ENCODE measurements around the gene ZNF280D. TPM values are rescaled to one million over a fixed set of nuclear protein-coding genes. Genes with fewer than 3 reads are reported as not detected.

The ZNF280D gene
- total RNA-seq, 4 donors from 2014 or later = 27.4 to 59.3 (median 37.3) TPM

DNA sequence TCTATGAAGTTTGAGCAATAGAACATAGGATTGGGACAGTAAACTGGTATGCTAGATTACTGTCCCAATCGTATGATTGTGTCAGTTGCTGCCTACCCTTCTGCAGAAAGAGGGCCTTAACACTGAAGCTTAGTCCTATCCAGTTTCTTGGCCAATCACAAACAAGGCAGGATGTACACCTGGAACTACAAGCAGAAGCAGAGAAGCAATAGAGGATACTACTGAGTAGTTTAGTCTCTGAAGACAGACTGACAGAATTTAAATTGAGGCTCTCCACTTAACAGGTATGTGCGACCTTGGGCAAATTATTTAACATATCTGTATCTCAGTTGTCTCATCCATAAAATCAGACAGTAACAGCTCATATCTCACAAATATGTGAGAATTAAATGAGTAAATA, 85.0 kb downstream of the ZNF280D start:
- DNase-seq (ENCODE audit: low spot score in 2 of 2) = no peak
- Histone ChIP-seq H3K4me3 (no peak overlapping the region), H3K4me1 (no peaks in the 10 kb centered on the region), H3K36me3 (peaks cover 7% of the 10 kb centered on the region), H3K27ac (no peak overlapping the region), H3K9me3 (no peaks in the 10 kb centered on the region), H3K27me3 (no peaks in the 10 kb centered on the region)
- WGBS = 100% methylated on average over 2 of the region's 2 CpGs
- no peak for TF ChIP-seq EP300 (IDR thresholded peaks at IDR 0.05)
- no peak for TF ChIP-seq POLR2AphosphoS5 (IDR thresholded peaks at IDR 0.05)
- TF ChIP-seq, protein P1, sequence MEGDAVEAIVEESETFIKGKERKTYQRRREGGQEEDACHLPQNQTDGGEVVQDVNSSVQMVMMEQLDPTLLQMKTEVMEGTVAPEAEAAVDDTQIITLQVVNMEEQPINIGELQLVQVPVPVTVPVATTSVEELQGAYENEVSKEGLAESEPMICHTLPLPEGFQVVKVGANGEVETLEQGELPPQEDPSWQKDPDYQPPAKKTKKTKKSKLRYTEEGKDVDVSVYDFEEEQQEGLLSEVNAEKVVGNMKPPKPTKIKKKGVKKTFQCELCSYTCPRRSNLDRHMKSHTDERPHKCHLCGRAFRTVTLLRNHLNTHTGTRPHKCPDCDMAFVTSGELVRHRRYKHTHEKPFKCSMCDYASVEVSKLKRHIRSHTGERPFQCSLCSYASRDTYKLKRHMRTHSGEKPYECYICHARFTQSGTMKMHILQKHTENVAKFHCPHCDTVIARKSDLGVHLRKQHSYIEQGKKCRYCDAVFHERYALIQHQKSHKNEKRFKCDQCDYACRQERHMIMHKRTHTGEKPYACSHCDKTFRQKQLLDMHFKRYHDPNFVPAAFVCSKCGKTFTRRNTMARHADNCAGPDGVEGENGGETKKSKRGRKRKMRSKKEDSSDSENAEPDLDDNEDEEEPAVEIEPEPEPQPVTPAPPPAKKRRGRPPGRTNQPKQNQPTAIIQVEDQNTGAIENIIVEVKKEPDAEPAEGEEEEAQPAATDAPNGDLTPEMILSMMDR (IDR thresholded peaks at IDR 0.05) = no peak
- no peak for TF ChIP-seq POLR2A (IDR thresholded peaks at IDR 0.05)

DNA sequence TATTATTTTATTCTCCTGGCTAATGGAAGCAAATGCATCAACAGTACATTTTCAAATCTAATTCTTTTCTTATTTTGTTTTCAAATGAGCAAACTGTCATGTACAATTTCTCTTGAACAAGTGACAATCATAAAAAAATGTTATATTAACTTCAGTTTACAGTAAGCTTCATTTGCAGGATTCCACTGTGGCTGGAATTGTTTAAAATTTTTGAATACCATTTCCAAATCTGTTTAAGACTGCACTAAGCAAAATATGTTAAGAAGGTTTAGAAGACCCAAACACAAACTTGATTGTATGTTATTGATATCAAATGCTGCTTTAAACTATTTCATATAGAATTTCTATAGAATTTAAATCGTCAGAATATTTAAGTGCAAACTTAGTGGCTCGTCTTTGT, 92.8 kb downstream of the ZNF280D start:
- no peaks in the 10 kb centered on the region for H3K36me3 ChIP-seq
- no peak for DNase-seq (ENCODE audit: low spot score in 2 of 2)
- H3K27ac ChIP-seq = no peak overlapping the region
- H3K4me3 ChIP-seq = no peak overlapping the region
- H3K9me3 ChIP-seq = no peaks in the 10 kb centered on the region
- H3K27me3 ChIP-seq = no peaks in the 10 kb centered on the region
- H3K4me1 ChIP-seq = no peaks in the 10 kb centered on the region
- WGBS = 92% methylated on average over 2 of the region's 2 CpGs
- no peak for TF ChIP-seq EP300 (IDR thresholded peaks at IDR 0.05)
- no peak for TF ChIP-seq POLR2A (IDR thresholded peaks at IDR 0.05)
- TF ChIP-seq, protein P1 (IDR thresholded peaks at IDR 0.05) = no peak
- TF ChIP-seq POLR2AphosphoS5 (IDR thresholded peaks at IDR 0.05) = no peak

DNA sequence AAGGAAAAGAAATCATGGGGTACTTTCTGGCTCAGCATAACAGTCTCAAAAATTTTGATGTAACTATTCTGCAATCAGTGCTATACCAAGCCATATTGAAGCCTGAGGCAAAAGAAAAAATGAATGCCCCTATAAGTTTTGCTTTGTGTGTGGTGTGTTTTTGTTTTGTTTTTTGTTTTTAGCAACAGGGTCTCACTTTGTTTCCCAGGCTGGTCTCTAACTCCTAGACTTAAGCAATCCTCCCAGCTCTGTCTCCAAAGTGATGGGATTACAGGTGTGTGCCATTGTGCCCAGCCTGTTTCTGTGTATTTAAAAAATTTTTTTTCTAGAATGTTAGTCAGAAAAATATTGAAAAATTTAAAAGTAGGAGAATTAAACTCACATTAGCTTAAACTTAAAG, 93.2 kb downstream of the ZNF280D start:
- H3K4me1 ChIP-seq = no peaks in the 10 kb centered on the region
- H3K4me3 ChIP-seq = no peak overlapping the region
- no peak for TF ChIP-seq POLR2A (IDR thresholded peaks at IDR 0.05)
- no peak for TF ChIP-seq POLR2AphosphoS5 (IDR thresholded peaks at IDR 0.05)
- TF ChIP-seq EP300 (IDR thresholded peaks at IDR 0.05) = no peak
- TF ChIP-seq, protein P1 (IDR thresholded peaks at IDR 0.05) = no peak
- H3K9me3 ChIP-seq = no peaks in the 10 kb centered on the region
- DNase-seq (ENCODE audit: low spot score in 2 of 2) = no peak
- no peaks in the 10 kb centered on the region for H3K36me3 ChIP-seq
- no peaks in the 10 kb centered on the region for H3K27me3 ChIP-seq
- H3K27ac ChIP-seq = no peak overlapping the region

DNA sequence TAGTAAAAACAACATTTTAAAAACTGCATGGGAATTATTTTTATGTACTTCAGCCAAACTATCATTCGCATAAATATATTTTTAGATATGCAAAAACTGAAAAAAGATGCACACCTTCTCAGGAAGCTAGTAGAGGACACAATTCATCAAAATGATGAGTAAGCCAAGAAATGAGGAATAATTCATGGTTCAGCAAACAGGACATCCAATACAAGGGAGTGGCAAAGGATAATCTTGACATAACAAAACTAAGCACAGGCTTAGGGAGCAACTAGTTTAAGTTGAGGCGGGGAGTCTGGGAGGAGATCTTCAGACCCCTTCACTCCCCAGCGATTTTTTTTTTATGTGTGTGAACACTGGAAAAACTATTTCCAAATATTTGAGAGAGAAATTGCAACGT, 93.7 kb downstream of the ZNF280D start:
- Histone ChIP-seq H3K4me3 (no peak overlapping the region), H3K27ac (no peak overlapping the region), H3K27me3 (no peaks in the 10 kb centered on the region), H3K9me3 (no peaks in the 10 kb centered on the region), H3K4me1 (no peaks in the 10 kb centered on the region), H3K36me3 (no peaks in the 10 kb centered on the region)
- no peak for TF ChIP-seq POLR2A (IDR thresholded peaks at IDR 0.05)
- TF ChIP-seq, protein P1 (IDR thresholded peaks at IDR 0.05) = no peak
- no peak for TF ChIP-seq EP300 (IDR thresholded peaks at IDR 0.05)
- no peak for TF ChIP-seq POLR2AphosphoS5 (IDR thresholded peaks at IDR 0.05)
- WGBS = 89% methylated on average over 4 of the region's 4 CpGs
- no peak for DNase-seq (ENCODE audit: low spot score in 2 of 2)

DNA sequence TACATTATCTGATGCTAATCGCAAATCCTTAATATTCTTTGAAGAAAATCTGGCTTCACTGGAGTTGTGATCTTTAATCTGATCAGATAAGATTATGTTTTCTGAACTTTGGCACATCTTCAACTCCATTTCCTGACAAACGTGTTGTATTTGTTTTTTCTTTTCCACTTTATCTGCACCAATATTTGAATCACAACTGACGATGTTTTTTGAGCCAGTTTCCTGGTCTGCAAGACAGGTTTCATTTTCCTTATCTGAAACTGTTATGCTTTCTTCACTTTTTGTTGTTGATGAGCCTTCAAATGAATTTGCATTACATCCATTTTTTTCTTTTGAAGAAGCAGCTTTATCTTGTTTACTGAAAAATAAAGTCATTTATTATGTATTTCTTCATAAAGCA, 101.5 kb downstream of the ZNF280D start:
- Histone ChIP-seq H3K9me3 (no peaks in the 10 kb centered on the region), H3K4me3 (no peak overlapping the region), H3K4me1 (no peaks in the 10 kb centered on the region), H3K36me3 (peaks cover 7% of the 10 kb centered on the region), H3K27ac (no peak overlapping the region), H3K27me3 (no peaks in the 10 kb centered on the region)
- WGBS = 38% methylated on average over 3 of the region's 3 CpGs
- no peak for TF ChIP-seq POLR2AphosphoS5 (IDR thresholded peaks at IDR 0.05)
- TF ChIP-seq, protein P1 (IDR thresholded peaks at IDR 0.05) = no peak
- TF ChIP-seq EP300 (IDR thresholded peaks at IDR 0.05) = no peak
- no peak for TF ChIP-seq POLR2A (IDR thresholded peaks at IDR 0.05)
- DNase-seq (ENCODE audit: low spot score in 2 of 2) = no peak
